ENCODE results near the gene SGMS1. TPM values are rescaled to one million over a fixed set of nuclear protein-coding genes. Genes with fewer than 3 reads are reported as not detected.

The SGMS1 gene
- total and polyA plus RNA-seq, 2 donors (not counting 3 experiments of a cell fraction or from before 2014, with no cell fraction given), result 9.7 to 23.7 TPM

- peak overlapping the region; percentile 94 for H3K27ac ChIP-seq (ENCODE audit: insufficient read depth, low read depth, low read length)
- dilution Hi-C loops (cut with MboI; ENCODE audit: extremely low pct_ligation_motif_present, low sequenced_read_pairs) (no loop called here), intact Hi-C loops (cut with micrococcal nuclease) (no loop called here)
- H3K4me1 ChIP-seq (ENCODE audit: control insufficient read depth, extremely low read depth, insufficient read depth, low read length), result peaks cover 20% of the 10 kb centered on the region
- no peaks in the 10 kb centered on the region for H3K9me3 ChIP-seq (replicated peaks; ENCODE audit: control insufficient read depth, insufficient read depth, low read length)
- H2AFZ ChIP-seq (ENCODE audit: low read depth, low read length), result peak overlapping the region; percentile 77
- no peak for DNase-seq (ENCODE audit: low read depth, low spot score)
- no peaks in the 10 kb centered on the region for H3K27me3 ChIP-seq (ENCODE audit: control insufficient read depth in 2 of 2, insufficient read depth in 2 of 2, low read length in 2 of 2)
- H3K36me3 ChIP-seq (ENCODE audit: control insufficient read depth in 2 of 2, extremely low read depth in 1 of 2, insufficient read depth in 2 of 2, low read length in 2 of 2), result no peaks in the 10 kb centered on the region
- TF ChIP-seq POLR2A (IDR thresholded peaks at IDR 0.05; ENCODE audit: low read depth, low read length), result no peak
- no peak for TF ChIP-seq CTCF (IDR thresholded peaks at IDR 0.05; ENCODE audit: extremely low read depth in 1 of 2, insufficient read depth in 1 of 2, low read depth in 1 of 2, low read length in 2 of 2)
- no peak for TF ChIP-seq POLR2AphosphoS5 (IDR thresholded peaks at IDR 0.05; ENCODE audit: insufficient read depth, low read depth, low read length)
- TF ChIP-seq, protein P1, sequence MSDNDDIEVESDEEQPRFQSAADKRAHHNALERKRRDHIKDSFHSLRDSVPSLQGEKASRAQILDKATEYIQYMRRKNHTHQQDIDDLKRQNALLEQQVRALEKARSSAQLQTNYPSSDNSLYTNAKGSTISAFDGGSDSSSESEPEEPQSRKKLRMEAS (IDR thresholded peaks at IDR 0.05; ENCODE audit: insufficient read depth, insufficient read length), result no peak
- no peak for TF ChIP-seq EZH2 (IDR thresholded peaks at IDR 0.05; ENCODE audit: borderline replicate concordance, low read depth, low read length, severe bottlenecking)
- no peak for TF ChIP-seq JUN (IDR thresholded peaks at IDR 0.05; ENCODE audit: borderline replicate concordance, insufficient read depth, insufficient read length, low read depth)
- no peak for TF ChIP-seq GATA2 (IDR thresholded peaks at IDR 0.05; ENCODE audit: insufficient read depth, insufficient read length, low read depth, low read length)
- no peak for TF ChIP-seq FOS (IDR thresholded peaks at IDR 0.05; ENCODE audit: borderline replicate concordance, insufficient read depth, low read length)
- TF ChIP-seq MYC (IDR thresholded peaks at IDR 0.05; ENCODE audit: low read depth, low read length), result no peak
- peak overlapping the region; percentile 94 for H3K4me2 ChIP-seq (ENCODE audit: insufficient read depth, low read length)
- peak; percentile 73 for FAIRE-seq
- H3K79me2 ChIP-seq (ENCODE audit: control insufficient read depth, insufficient read depth, low read length), result no peaks in the 10 kb centered on the region
- no TSS peak for BruUV-seq (replicated peaks)
- H4K20me1 ChIP-seq (replicated peaks; ENCODE audit: control insufficient read depth, extremely low read depth, insufficient read depth, low read length), result no peaks in the 10 kb centered on the region
- no peaks in the 10 kb centered on the region for H3K9me1 ChIP-seq (replicated peaks; ENCODE audit: control insufficient read depth, extremely low read depth, insufficient read depth, low read length)
- peak overlapping the region; percentile 55 to 72 (median 71) for H3K4me3 ChIP-seq (replicated peaks in 1 of 3; ENCODE audit: insufficient read depth in 1 of 3, low read depth in 1 of 3, low read length in 3 of 3)
- H3K9ac ChIP-seq (replicated peaks; ENCODE audit: extremely low read depth, insufficient read depth, low read length), result peak overlapping the region; percentile 93
- ChIA-PET POLR2A (interaction anchor here (1.0 kb wide), 1 partner anchor 114 kb away, joined by 3 read pairs; the partner anchor contains the start of gene ASAH2B), CTCF (interaction anchor here (0.5 to 7.3 kb wide), 9 partner anchors 11 to 257 kb away, joined by 3 to 106 read pairs (median 3); no protein-coding TSS in a partner anchor)
Measured at GRCh38 chr10:50625649-50626132, 1.9 kb upstream of the SGMS1 start.

Measured in endothelial cell of umbilical vein (primary cell).